Keratinocyte (primary cell): ENCODE measurements around the gene ZDHHC24. TPM values are rescaled to one million over a fixed set of nuclear protein-coding genes. Genes with fewer than 3 reads are reported as not detected.

Experiments used
- DNase-seq: peaks from one replicate; pipeline ENCODE4 v3.0.0-alpha.2; 2011; ENCODE audit warnings: low read depth, missing footprints, low spot score
- FAIRE-seq: peaks from 2 replicates; lab custom pipeline; 2011; peaks lifted over from hg19 to GRCh38; lab: Jason Lieb, UNC
- H2AFZ ChIP-seq: 2 replicates; pipeline ENCODE4 v1.6.0; 2012; ENCODE audit warnings: low read length, control low read depth, inconsistent platforms; ENCODE audit not compliant: control insufficient read depth
- H3K27ac ChIP-seq: 2 replicates; pipeline ENCODE4 v1.5.1; 2011; ENCODE audit warnings: low read length; ENCODE audit not compliant: control insufficient read depth, insufficient read depth
- H3K27me3 ChIP-seq: 3 replicates; pipeline ENCODE4 v1.6.0; 2011; ENCODE audit warnings: low read length; ENCODE audit not compliant: control insufficient read depth, insufficient read depth; ENCODE audit errors: extremely low read depth
- H3K36me3 ChIP-seq, 2 experiments: 2 replicates in 1 of 2; 3 replicates in 1 of 2; pipeline ENCODE4 v1.5.1; 2011; ENCODE audit warnings: low read length in 2 of 2, mild to moderate bottlenecking in 1 of 2; ENCODE audit not compliant: control insufficient read depth in 2 of 2, insufficient read depth in 2 of 2; ENCODE audit errors: extremely low read depth in 1 of 2
- H3K4me1 ChIP-seq: 3 replicates; pipeline ENCODE4 v1.5.1; 2011; ENCODE audit warnings: low read length; ENCODE audit not compliant: control insufficient read depth, insufficient read depth; ENCODE audit errors: extremely low read depth
- H3K4me2 ChIP-seq: 3 replicates; pipeline ENCODE4 v1.6.0; 2011; ENCODE audit warnings: low read depth, low read length; ENCODE audit not compliant: control insufficient read depth, insufficient read depth; ENCODE audit errors: extremely low read depth
- H3K4me3 ChIP-seq, 3 experiments: fragments of 200-600 bp in 1 of 3; sonication (generic) in 1 of 3; 2 replicates in 2 of 3; 3 replicates in 1 of 3; pipeline ENCODE4 v1.5.1; 2011 to 2016; ENCODE audit warnings: low read length in 3 of 3, mild to moderate bottlenecking in 3 of 3, control low read depth in 2 of 3, inconsistent platforms in 1 of 3, low read depth in 1 of 3, mixed read lengths in 1 of 3, mixed run types in 1 of 3, moderate library complexity in 1 of 3; ENCODE audit not compliant: control insufficient read depth in 2 of 3, insufficient read depth in 2 of 3; ENCODE audit errors: extremely low read depth in 1 of 3
- H3K79me2 ChIP-seq: 2 replicates; pipeline ENCODE4 v1.6.0; 2012; ENCODE audit warnings: low read length; ENCODE audit not compliant: control insufficient read depth, insufficient read depth
- H3K9ac ChIP-seq: 3 replicates; pipeline ENCODE4 v1.6.0; 2011; ENCODE audit warnings: low read length; ENCODE audit not compliant: control insufficient read depth, insufficient read depth; ENCODE audit errors: extremely low read depth
- H3K9me1 ChIP-seq: 3 replicates; pipeline ENCODE4 v1.6.0; 2011; ENCODE audit warnings: low read length; ENCODE audit not compliant: control insufficient read depth, insufficient read depth; ENCODE audit errors: extremely low read depth
- H3K9me3 ChIP-seq: 2 replicates; pipeline ENCODE4 v1.5.1; 2012; ENCODE audit warnings: low read depth, low read length; ENCODE audit not compliant: control insufficient read depth
- H4K20me1 ChIP-seq: 3 replicates; pipeline ENCODE4 v1.6.0; 2011; ENCODE audit warnings: low read length; ENCODE audit not compliant: control insufficient read depth, insufficient read depth; ENCODE audit errors: extremely low read depth
- CTCF ChIP-seq, 3 experiments: IDR thresholded peaks in 1 of 3; conservative IDR thresholded peaks in 1 of 3; optimal IDR thresholded peaks in 1 of 3; 2 replicates in 2 of 3; 3 replicates in 1 of 3; pipeline versions ENCODE3 to v1.5.1; 2011; ENCODE audit warnings: low read length in 3 of 3, mild to moderate bottlenecking in 3 of 3, moderate library complexity in 2 of 3, control low read depth in 1 of 3, inconsistent platforms in 1 of 3; ENCODE audit not compliant: insufficient read depth in 2 of 3; ENCODE audit errors: extremely low read depth in 1 of 3
- EZH2 ChIP-seq: IDR thresholded peaks from one replicate; pipeline ENCODE4 v1.6.1; 2012; ENCODE audit warnings: inconsistent platforms, mild to moderate bottlenecking, low read length, moderate library complexity
- dilution Hi-C: fragments of 300-500 bp; cut with MboI; formaldehyde crosslinking; loops from one replicate; pipeline ENCODE4 v1.7.0; 2020; ENCODE audit warnings: low sequenced_read_pairs; ENCODE audit not compliant: extremely low pct_ligation_motif_present
- polyA plus RNA-seq, 5 experiments: library from polyadenylated mRNA; depleted of rRNA in 3 of 5; stranded (reverse) in 3 of 5; stranded (forward) in 1 of 5; unstranded in 1 of 5; fragments of >200 nt; gene quantifications; 1 replicate in 1 of 5; 2 replicates in 3 of 5; 3 replicates in 1 of 5; pipeline versions ENCODE4 v1.2.1 to v1.2.3, GENCODE V29; 2011 to 2012; ENCODE audit warnings: missing spikeins in 2 of 5, low read depth in 1 of 5, low replicate concordance in 1 of 5

The ZDHHC24 gene
- polyA plus RNA-seq, 1 donor (not counting 4 experiments of a cell fraction or from before 2014, with no cell fraction given), result 4.8 TPM

GRCh38 chr11:66562907-66563583, 17.2 kb upstream of the ZDHHC24 start:
- Histone ChIP-seq H3K4me2 (no peak overlapping the region), H4K20me1 (no peaks in the 10 kb centered on the region), H3K36me3 (no peaks in the 10 kb centered on the region), H3K4me3 (no peak overlapping the region), H3K27me3 (peaks cover 25% of the 10 kb centered on the region), H2AFZ (no peak overlapping the region), H3K9me1 (no peaks in the 10 kb centered on the region), H3K4me1 (no peaks in the 10 kb centered on the region), H3K9me3 (no peaks in the 10 kb centered on the region), H3K27ac (no peak overlapping the region), H3K9ac (no peak overlapping the region), H3K79me2 (no peaks in the 10 kb centered on the region)
- DNase-seq (no peak), FAIRE-seq (no peak)
- dilution Hi-C loops, result no loop called here
- TF ChIP-seq EZH2, result no peak
- no peak for TF ChIP-seq CTCF (optimal IDR thresholded peaks at IDR 0.05 in 1 of 3, IDR thresholded peaks at IDR 0.05 in 1 of 3, conservative IDR thresholded peaks at IDR 0.05 in 1 of 3; ENCODE audit: extremely low read depth in 1 of 3, insufficient read depth in 2 of 3, low read length in 3 of 3)

- Histone ChIP-seq H3K4me2 (no peak overlapping the region), H3K79me2 (no peaks in the 10 kb centered on the region), H3K4me3 (no peak overlapping the region), H3K9me1 (no peaks in the 10 kb centered on the region), H3K36me3 (no peaks in the 10 kb centered on the region), H4K20me1 (no peaks in the 10 kb centered on the region), H3K4me1 (no peaks in the 10 kb centered on the region), H3K27me3 (peaks cover 23% of the 10 kb centered on the region), H3K9me3 (no peaks in the 10 kb centered on the region), H3K27ac (no peak overlapping the region), H2AFZ (no peak overlapping the region), H3K9ac (no peak overlapping the region)
- dilution Hi-C loops, result no loop called here
- DNase-seq (no peak), FAIRE-seq (no peak)
- TF ChIP-seq CTCF (optimal IDR thresholded peaks at IDR 0.05 in 1 of 3, IDR thresholded peaks at IDR 0.05 in 1 of 3, conservative IDR thresholded peaks at IDR 0.05 in 1 of 3; ENCODE audit: extremely low read depth in 1 of 3, insufficient read depth in 2 of 3, low read length in 3 of 3) (no peak), EZH2 (no peak)
Observed at GRCh38 chr11:66562275-66562674, 16.4 kb upstream of the ZDHHC24 start.
